GM12865 (cell line): ENCODE measurements around the gene ROBO1.
A peak's percentile ranks its signal among the peaks of the same experiment; 100 is the strongest.

ENCODE experiments used
- DNase-seq: peaks from one replicate; pipeline ENCODE4 v3.0.0; 2010; ENCODE audit warnings: low read depth
- H3K4me3 ChIP-seq: 2 replicates; pipeline ENCODE4 v1.5.1; 2011; ENCODE audit warnings: mild to moderate bottlenecking, low read depth, low read length, control low read depth
- TF ChIP-seq, protein P1 (sequence below): IDR thresholded peaks from 2 replicates; pipeline ENCODE4 v1.5.1; 2011; ENCODE audit warnings: low read length, control low read depth, low read depth, inconsistent platforms; ENCODE audit not compliant: insufficient read depth; ENCODE audit errors: missing control alignments

The ROBO1 gene

DNA sequence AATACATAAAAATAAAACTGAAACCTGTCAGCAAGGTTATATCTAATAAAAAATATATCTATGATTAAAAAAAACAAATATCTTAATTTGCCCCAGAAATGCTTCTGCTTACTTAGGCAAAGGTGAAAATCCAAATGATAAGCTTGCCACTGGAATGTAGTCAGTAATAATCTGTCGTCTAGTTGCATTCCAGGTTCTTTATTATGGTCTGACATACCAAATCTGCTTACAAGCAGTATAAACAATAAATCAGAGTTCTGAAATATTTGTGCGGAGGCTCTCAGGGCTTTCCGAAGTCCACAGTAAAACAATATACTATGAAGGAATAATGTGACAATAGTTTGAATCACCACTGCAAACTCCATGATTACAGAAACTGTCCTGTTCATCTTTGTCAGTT, 1133.5 kb downstream of the ROBO1 start:
- TF ChIP-seq, protein P1, sequence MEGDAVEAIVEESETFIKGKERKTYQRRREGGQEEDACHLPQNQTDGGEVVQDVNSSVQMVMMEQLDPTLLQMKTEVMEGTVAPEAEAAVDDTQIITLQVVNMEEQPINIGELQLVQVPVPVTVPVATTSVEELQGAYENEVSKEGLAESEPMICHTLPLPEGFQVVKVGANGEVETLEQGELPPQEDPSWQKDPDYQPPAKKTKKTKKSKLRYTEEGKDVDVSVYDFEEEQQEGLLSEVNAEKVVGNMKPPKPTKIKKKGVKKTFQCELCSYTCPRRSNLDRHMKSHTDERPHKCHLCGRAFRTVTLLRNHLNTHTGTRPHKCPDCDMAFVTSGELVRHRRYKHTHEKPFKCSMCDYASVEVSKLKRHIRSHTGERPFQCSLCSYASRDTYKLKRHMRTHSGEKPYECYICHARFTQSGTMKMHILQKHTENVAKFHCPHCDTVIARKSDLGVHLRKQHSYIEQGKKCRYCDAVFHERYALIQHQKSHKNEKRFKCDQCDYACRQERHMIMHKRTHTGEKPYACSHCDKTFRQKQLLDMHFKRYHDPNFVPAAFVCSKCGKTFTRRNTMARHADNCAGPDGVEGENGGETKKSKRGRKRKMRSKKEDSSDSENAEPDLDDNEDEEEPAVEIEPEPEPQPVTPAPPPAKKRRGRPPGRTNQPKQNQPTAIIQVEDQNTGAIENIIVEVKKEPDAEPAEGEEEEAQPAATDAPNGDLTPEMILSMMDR: no peak
- no peak for DNase-seq
- no peak overlapping the region for H3K4me3 ChIP-seq

DNA sequence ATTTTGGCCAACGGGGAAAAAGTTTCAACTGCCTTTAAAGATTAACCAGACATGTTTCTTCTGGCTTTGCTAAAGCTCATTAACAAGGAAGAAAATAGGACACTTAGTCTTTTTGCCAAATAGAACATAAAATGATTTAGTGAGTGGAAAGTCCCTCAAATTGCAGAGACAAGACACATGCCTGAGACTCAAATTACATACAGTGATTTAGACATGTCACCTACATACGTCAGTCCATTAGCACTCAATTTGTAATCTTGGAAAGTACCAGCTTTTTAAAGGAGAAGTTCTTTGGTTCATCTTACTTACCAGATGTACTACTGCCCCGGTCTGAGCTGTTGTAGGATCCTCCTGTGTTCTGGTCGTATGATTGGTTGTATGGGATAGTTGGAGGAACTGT, 1134.2 kb downstream of the ROBO1 start:
- no peak overlapping the region for H3K4me3 ChIP-seq
- TF ChIP-seq, protein P1: no peak
- peak; percentile 41 for DNase-seq

DNA sequence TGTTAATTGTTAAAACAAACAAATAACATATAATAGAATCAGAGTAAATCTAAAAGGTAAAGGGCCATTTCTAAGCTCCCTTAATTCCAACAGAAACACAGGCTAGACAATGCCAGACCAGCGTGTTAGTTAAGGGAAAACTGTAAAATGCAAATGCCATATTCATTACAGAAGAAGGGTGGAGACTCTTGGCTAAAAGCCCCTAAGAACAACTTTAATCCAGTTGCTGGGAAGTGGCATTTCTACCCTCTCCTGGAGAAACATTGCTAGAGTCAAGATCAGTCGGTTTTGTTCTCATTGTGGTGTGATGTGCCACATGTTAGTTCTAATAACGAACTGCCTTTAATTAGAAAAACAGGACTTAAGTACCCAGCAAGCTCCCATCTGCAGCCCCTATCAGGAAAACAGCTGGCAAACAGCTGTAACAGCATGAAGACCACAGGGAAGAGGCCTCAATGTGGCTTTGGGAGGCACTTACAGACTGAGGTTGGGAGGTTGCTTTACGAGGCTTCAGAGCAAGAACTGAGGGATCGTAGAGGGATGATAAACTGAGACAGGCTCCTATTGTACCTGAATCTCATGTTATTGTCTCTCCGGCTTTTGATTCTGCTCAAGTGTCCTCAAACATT, 1134.8 kb downstream of the ROBO1 start:
- H3K4me3 ChIP-seq: no peak overlapping the region
- DNase-seq: no peak
- TF ChIP-seq, protein P1: no peak

DNA sequence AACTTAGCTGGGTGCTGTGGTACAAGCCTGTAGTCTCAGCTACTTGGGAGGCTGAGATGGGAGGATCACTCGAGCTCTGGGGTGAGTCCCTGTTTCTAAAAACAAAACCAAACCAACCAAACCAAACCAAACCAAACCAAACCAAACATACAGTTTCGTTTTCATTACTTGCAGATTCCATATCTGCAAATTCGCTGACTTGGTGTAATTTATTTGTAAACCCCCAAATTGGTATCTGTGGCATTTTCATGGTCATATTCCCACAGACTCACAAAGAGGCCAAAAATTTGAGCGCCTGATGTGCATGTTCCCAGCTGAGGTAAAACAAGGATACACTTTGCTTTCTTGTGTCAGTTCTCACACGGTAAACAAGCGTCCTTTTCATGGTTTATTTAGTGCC, 1138.3 kb downstream of the ROBO1 start:
- H3K4me3 ChIP-seq: no peak overlapping the region
- DNase-seq: peak; percentile 18
- TF ChIP-seq, protein P1: no peak

DNA sequence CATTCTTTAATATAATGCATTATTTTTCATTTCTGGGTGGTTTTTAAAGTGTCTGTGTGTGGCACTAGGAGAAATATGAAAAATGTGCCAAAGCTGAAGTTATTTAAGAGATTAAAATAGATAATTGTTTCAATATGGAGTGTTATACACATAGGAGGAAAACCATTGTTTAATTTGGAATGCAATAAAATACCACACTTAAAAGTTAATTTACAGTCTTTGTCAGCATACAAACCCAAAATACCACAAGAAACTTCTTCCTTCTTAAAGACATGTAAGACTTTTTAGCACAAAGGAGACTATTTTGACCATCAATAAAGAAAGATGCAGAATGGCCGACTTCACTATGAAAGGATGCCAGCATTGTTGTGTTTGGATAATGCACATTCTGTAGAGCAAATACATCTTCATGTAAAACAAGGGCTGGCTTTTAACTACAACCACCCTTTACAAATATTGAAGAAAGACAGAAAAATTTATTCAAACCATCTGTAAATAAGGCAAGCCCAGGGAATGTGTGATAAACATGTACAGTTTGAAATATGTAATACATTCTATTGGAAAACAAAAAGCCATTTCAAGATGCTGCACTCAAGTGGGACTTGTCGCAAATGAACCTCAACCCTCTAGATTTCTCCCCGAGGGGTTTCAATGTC, 1146.6 kb downstream of the ROBO1 start:
- no peak overlapping the region for H3K4me3 ChIP-seq
- TF ChIP-seq, protein P1: no peak
- no peak for DNase-seq

DNA sequence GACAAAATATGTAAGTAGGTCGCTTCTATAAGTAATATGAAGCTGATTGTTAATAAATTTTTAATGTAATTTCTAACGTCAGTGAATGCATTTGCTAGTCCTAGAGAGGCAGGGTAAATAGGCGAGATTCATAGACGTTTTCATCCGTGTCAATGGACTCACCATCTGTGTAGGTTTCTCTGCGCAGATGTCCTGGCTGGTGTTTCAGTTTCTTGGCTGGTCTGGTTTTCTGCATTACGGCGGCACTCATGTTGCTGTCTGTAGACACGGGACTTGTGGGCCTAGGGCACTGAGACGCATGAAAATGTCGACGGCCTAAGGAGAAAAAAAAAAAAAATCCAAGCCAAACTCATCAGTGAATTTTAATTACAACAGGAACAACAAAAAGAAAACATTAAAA, 1153.3 kb downstream of the ROBO1 start:
- no peak overlapping the region for H3K4me3 ChIP-seq
- no peak for DNase-seq
- TF ChIP-seq, protein P1: no peak

DNA sequence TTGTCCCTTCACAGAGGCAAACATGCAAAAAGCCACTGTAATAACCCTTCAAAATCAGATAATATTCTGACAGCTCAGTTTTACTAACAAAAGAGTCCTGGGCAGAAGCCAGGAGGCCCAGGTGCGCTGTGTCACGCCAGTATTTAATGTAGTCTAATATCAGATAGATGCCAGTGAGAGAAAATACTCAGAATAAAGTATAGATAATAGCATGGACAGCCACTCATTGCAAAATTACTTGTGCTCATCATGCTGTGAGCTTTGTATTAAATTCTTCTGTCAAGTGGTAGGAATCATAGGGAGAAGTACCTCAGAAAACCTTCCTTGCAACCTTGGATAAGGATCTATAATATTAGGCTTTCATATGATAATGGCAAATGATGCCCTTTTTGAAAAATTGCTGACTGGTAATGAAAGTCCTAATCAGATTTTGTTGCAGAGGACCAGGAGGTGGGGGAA, 1154.3 kb downstream of the ROBO1 start:
- DNase-seq: no peak
- no peak overlapping the region for H3K4me3 ChIP-seq
- TF ChIP-seq, protein P1: no peak
